ENCODE measurements around the gene AMELY. TPM values are rescaled to one million over a fixed set of nuclear protein-coding genes. Genes with fewer than 3 reads are reported as not detected.

Gene AMELY
- total and polyA plus RNA-seq, 11 donors = not detected

DNA sequence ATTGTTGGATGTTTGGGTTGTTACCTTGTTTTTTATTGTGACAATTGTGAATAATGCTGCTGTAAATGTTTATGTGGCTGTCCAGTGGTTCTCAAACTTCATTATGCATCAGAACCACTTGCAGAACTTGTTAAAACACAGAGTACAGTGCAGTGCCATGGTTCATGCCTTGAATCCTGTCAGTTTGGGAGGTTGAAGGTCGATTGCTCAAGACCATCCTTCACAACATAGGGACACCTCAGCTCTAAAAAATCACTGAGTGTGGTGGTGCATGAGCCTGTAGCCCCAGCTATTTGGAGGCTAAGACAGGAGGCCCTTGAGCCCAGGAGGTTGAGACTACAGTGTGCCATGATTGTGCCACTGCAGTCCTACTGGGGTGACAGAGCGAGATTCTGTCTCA, 23.9 kb upstream of the AMELY start:
- Histone ChIP-seq H3K4me3 (no peak overlapping the region), H3K9me3 (no peaks in the 10 kb centered on the region), H3K27ac (no peak overlapping the region), H3K36me3 (no peaks in the 10 kb centered on the region), H3K27me3 (no peaks in the 10 kb centered on the region), H3K4me1 (no peaks in the 10 kb centered on the region)
- TF ChIP-seq, protein P1, sequence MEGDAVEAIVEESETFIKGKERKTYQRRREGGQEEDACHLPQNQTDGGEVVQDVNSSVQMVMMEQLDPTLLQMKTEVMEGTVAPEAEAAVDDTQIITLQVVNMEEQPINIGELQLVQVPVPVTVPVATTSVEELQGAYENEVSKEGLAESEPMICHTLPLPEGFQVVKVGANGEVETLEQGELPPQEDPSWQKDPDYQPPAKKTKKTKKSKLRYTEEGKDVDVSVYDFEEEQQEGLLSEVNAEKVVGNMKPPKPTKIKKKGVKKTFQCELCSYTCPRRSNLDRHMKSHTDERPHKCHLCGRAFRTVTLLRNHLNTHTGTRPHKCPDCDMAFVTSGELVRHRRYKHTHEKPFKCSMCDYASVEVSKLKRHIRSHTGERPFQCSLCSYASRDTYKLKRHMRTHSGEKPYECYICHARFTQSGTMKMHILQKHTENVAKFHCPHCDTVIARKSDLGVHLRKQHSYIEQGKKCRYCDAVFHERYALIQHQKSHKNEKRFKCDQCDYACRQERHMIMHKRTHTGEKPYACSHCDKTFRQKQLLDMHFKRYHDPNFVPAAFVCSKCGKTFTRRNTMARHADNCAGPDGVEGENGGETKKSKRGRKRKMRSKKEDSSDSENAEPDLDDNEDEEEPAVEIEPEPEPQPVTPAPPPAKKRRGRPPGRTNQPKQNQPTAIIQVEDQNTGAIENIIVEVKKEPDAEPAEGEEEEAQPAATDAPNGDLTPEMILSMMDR (IDR thresholded peaks at IDR 0.05) = no peak
- no peak for TF ChIP-seq POLR2A (IDR thresholded peaks at IDR 0.05)
- 77 to 80% methylated on average over 2 of the region's 2 CpGs; no CpG with 5 or more reads in 2 of the 4 donors for WGBS, 4 donors
- DNase-seq = no peak
- intact Hi-C loops (cut with DNase I) = no loop called here
- no peak for ATAC-seq

DNA sequence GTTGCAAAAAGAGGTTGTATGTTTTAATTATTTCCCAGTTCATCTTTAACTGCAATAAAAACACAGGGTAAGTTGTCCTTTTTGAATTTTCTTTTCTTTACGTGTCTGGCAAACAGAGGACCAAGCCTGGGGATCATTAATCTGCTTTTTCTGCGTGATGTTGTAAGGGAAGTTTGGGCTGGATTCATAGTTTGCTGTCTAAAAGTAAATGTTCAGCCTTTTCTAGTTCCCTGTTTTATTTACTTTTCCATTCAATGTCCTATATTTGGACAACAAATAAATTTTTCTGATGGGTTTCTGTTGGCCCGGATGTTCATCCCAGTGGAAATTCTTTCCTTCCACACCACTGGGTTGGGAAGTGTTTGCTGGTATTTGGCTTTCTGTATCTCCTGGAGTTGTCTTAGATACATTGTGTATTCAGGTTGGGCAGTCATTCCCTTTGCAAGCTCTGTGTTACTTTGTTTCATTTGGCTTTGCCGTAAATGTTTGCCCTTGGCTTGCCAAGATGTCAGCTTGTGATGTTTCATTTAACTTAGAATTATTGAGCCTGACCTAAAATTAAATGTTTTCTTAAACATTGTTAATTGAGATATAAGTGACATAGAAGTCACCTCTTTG, 20.3 kb upstream of the AMELY start:
- intact Hi-C loops (cut with DNase I) = no loop called here
- WGBS, 4 donors = 82 to 90% methylated on average over 4 of the region's 4 CpGs; no CpG with 5 or more reads in 2 of the 4 donors
- ATAC-seq = no peak

DNA sequence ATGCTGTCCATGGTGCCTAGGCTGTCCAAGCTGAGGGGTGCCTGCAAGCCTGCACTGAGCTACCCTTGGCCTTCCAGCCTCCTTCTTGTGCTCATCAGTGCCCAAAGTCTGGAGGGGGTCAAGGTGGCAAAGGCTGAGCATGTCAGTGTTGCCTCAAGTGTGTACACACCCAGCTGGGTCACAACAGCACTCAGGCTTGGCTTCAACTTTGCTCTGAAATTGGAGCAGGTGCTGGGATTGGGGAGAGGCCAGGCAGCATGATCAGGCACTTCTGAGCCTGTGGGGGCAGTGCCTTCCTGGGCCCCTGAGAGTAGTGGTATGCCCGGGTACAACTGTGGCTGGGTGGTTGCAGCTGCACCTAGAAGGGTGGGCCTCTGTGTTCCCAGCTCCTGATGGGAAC, 17.7 kb upstream of the AMELY start:
- no peaks in the 10 kb centered on the region for H3K9me3 ChIP-seq
- no peak overlapping the region for H3K27ac ChIP-seq
- no peaks in the 10 kb centered on the region for H3K36me3 ChIP-seq
- H3K27me3 ChIP-seq = no peaks in the 10 kb centered on the region
- no peak overlapping the region for H3K4me3 ChIP-seq
- DNase-seq = no peak
- no peak for TF ChIP-seq POLR2A (IDR thresholded peaks at IDR 0.05)
- TF ChIP-seq, protein P1 (IDR thresholded peaks at IDR 0.05) = no peak
- WGBS, 4 donors = 67 to 81% methylated on average over 1 of the region's 1 CpG; no CpG with 5 or more reads in 2 of the 4 donors
- intact Hi-C loops (cut with DNase I) = no loop called here
- ATAC-seq = no peak
- H3K4me1 ChIP-seq = no peaks in the 10 kb centered on the region

More for the DNA sequence above, 20.3 kb upstream of the AMELY start:
- Histone ChIP-seq H3K9me3 (no peaks in the 10 kb centered on the region), H3K36me3 (no peaks in the 10 kb centered on the region), H3K4me1 (no peaks in the 10 kb centered on the region), H3K27ac (no peak overlapping the region), H3K27me3 (no peaks in the 10 kb centered on the region), H3K4me3 (no peak overlapping the region)
- TF ChIP-seq POLR2A (IDR thresholded peaks at IDR 0.05) = no peak
- TF ChIP-seq, protein P1 (IDR thresholded peaks at IDR 0.05) = no peak
- no peak for DNase-seq

DNA sequence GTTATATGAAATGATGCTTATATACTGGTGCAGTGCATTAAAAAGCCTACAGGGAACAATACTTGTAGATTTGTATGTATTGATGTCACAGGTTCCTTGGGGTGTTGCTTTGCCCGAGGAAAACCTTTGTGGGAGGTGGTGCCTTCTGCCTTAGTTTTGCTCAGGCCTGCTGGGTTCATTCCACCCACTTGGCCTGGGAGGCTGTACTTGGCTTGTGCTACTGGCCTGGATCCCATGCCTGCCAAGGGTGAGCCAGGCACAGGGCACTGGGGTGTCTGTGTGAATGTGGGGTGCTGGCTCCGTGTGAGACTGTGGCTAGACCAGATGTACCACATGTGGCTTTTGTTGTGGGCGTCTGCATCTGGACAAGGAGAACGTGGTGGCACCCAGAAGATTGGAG, 16.7 kb upstream of the AMELY start:
- H3K36me3 ChIP-seq = no peaks in the 10 kb centered on the region
- H3K9me3 ChIP-seq = no peaks in the 10 kb centered on the region
- no peaks in the 10 kb centered on the region for H3K4me1 ChIP-seq
- WGBS, 4 donors = 70 to 75% methylated on average over 4 of the region's 4 CpGs; no CpG with 5 or more reads in 2 of the 4 donors
- DNase-seq (no peak), ATAC-seq (no peak)
- H3K27me3 ChIP-seq = no peaks in the 10 kb centered on the region
- TF ChIP-seq POLR2A (IDR thresholded peaks at IDR 0.05) = no peak
- TF ChIP-seq, protein P1 (IDR thresholded peaks at IDR 0.05) = no peak
- no peak overlapping the region for H3K27ac ChIP-seq
- intact Hi-C loops (cut with DNase I) = no loop called here
- no peak overlapping the region for H3K4me3 ChIP-seq

All from heart left ventricle (tissue), 16 donors.